HCT116 (cell line): ENCODE data around the gene LLGL2. TPM values are rescaled to one million over a fixed set of nuclear protein-coding genes. Genes with fewer than 3 reads are reported as not detected.

ENCODE experiments used
- ATAC-seq: fragments of 200-7000 bp; cut with Tn5 transposase; 2 replicates; pipeline ENCODE4 v1.9.1; 2020; ENCODE audit warnings: mild to moderate bottlenecking, moderate library complexity
- BruUV-seq: library from RNA; stranded (reverse); fragments of 400-500 nt; replicated peaks from 2 replicates; lab custom pipeline; 2021; lab: Mats Ljungman, UMichigan
- CTCF ChIA-PET: fragments of 300-600 bp; sonication (Branson Sonifier 250); formaldehyde crosslinking; loops from one replicate; lab custom pipeline; 2021; ENCODE audit warnings: antibody characterized with exemption; lab: Charles Lee
- POLR2A ChIA-PET: fragments of 300-600, 350-600 bp; sonication (Branson Sonifier 250); formaldehyde crosslinking; loops from one replicate; lab custom pipeline; 2021; ENCODE audit warnings: antibody characterized with exemption; lab: Charles Lee
- RAD21 ChIA-PET, 2 experiments: fragments of 300-600 bp; sonication (Branson Sonifier 250); formaldehyde crosslinking; loops; one replicate each; lab custom pipeline; 2023; ENCODE audit warnings: low total read pairs in 2 of 2; ENCODE audit not compliant: uncharacterized antibody in 2 of 2, unreplicated experiment in 2 of 2, low non-redundant PET in 1 of 2; lab: Charles Lee
- DNase-seq: peaks from one replicate; pipeline ENCODE4 v3.0.0-alpha.2; 2010; ENCODE audit warnings: low read depth, low spot score
- H2AFZ ChIP-seq: fragments of 200-600 bp; shearing (Covaris generic), sonication (generic); 2 replicates; pipeline ENCODE4 v1.6.1; 2017; ENCODE audit warnings: low read depth, mixed run types, mixed read lengths, antibody characterized with exemption, low read length; ENCODE audit not compliant: poor library complexity, severe bottlenecking
- H3K27ac ChIP-seq: 2 replicates; pipeline ENCODE4 v1.5.1; 2012; ENCODE audit warnings: low read depth, low read length
- H3K27me3 ChIP-seq: fragments of 200-600 bp; sonication (generic); 2 replicates; pipeline ENCODE4 v1.6.1; 2016; ENCODE audit warnings: mixed run types, low read length, mixed read lengths; ENCODE audit not compliant: insufficient read depth
- H3K36me3 ChIP-seq, 2 experiments: fragments of 200-500 bp in 1 of 2; fragments of 200-600 bp in 1 of 2; sonication (Bioruptor generic) in 1 of 2; sonication (generic) in 1 of 2; 2 replicates each; pipeline versions ENCODE4 v1.5.1 to v1.6.1; 2014 to 2016; ENCODE audit warnings: low read length in 2 of 2, inconsistent platforms in 1 of 2, mixed read lengths in 1 of 2, mixed run types in 1 of 2; ENCODE audit not compliant: insufficient read depth in 2 of 2, control insufficient read depth in 1 of 2
- H3K4me1 ChIP-seq, 2 experiments: fragments of 200-600 bp in 1 of 2; sonication (generic) in 1 of 2; 2 replicates each; pipeline versions ENCODE4 v1.5.1 to v1.6.1; 2012 to 2017; ENCODE audit warnings: low read length in 2 of 2, inconsistent platforms in 1 of 2, mild to moderate bottlenecking in 1 of 2, mixed read lengths in 1 of 2, mixed run types in 1 of 2, moderate library complexity in 1 of 2; ENCODE audit not compliant: insufficient read depth in 2 of 2, control insufficient read depth in 1 of 2
- H3K4me2 ChIP-seq: fragments of 200-600 bp; sonication (generic); 2 replicates; pipeline ENCODE4 v1.6.1; 2017; ENCODE audit warnings: mixed run types, low read length, mixed read lengths
- H3K4me3 ChIP-seq, 2 experiments: fragments of 200-600 bp in 1 of 2; sonication (generic) in 1 of 2; replicated peaks in 1 of 2; 2 replicates each; pipeline ENCODE4 v1.5.1; 2011 to 2016; ENCODE audit warnings: low read length in 2 of 2, control low read depth in 1 of 2, low read depth in 1 of 2, mild to moderate bottlenecking in 1 of 2, mixed read lengths in 1 of 2, mixed run types in 1 of 2
- H3K79me2 ChIP-seq: fragments of 200-600 bp; sonication (generic); 2 replicates; pipeline ENCODE4 v1.6.1; 2017; ENCODE audit warnings: mild to moderate bottlenecking, mixed run types, low read length, moderate library complexity, mixed read lengths; ENCODE audit not compliant: insufficient read depth
- H3K9ac ChIP-seq: fragments of 200-600 bp; sonication (generic); 2 replicates; pipeline ENCODE4 v1.6.1; 2016; ENCODE audit warnings: low read length, mixed read lengths
- H3K9me2 ChIP-seq: fragments of 200-600 bp; sonication (generic), shearing (Covaris generic); 2 replicates; pipeline ENCODE4 v1.6.1; 2017; ENCODE audit warnings: mixed run types, mild to moderate bottlenecking, moderate library complexity; ENCODE audit not compliant: insufficient read depth
- H3K9me3 ChIP-seq, 2 experiments: fragments of 200-500 bp in 1 of 2; fragments of 200-600 bp in 1 of 2; sonication (Bioruptor generic) in 1 of 2; sonication (generic) in 1 of 2; 2 replicates each; pipeline ENCODE4 v1.6.1; 2014 to 2017; ENCODE audit warnings: low read length in 2 of 2, mixed read lengths in 2 of 2, inconsistent platforms in 1 of 2, low read depth in 1 of 2, mild to moderate bottlenecking in 1 of 2, mixed run types in 1 of 2, moderate library complexity in 1 of 2; ENCODE audit not compliant: control insufficient read depth in 1 of 2, insufficient read depth in 1 of 2
- H4K20me1 ChIP-seq: fragments of 200-600 bp; sonication (generic), shearing (Covaris generic); 2 replicates; pipeline ENCODE4 v1.6.1; 2017; ENCODE audit warnings: mixed run types, mild to moderate bottlenecking, moderate library complexity; ENCODE audit not compliant: insufficient read depth
- CBX3 ChIP-seq: IDR thresholded peaks from 2 replicates; pipeline ENCODE4 v1.6.1; 2012; ENCODE audit warnings: low read depth
- EGR1 ChIP-seq: IDR thresholded peaks from 2 replicates; pipeline ENCODE4 v1.6.1; 2012; ENCODE audit warnings: low read depth
- ELF1 ChIP-seq: IDR thresholded peaks from 2 replicates; pipeline ENCODE4 v1.6.1; 2012; ENCODE audit warnings: low read depth, borderline replicate concordance
- EZH2 ChIP-seq: fragments of 200-600 bp; sonication (generic); IDR thresholded peaks from 2 replicates; pipeline ENCODE4 v1.6.1; 2017; ENCODE audit warnings: antibody characterized with exemption, mixed run types
- EZH2phosphoT487 ChIP-seq: fragments of 200-600 bp; IDR thresholded peaks from 2 replicates; pipeline ENCODE4 v1.6.1; 2018; ENCODE audit warnings: antibody characterized with exemption, borderline replicate concordance
- POLR2A ChIP-seq: IDR thresholded peaks from 2 replicates; pipeline ENCODE4 v1.7.0; 2011; ENCODE audit warnings: borderline replicate concordance; ENCODE audit not compliant: insufficient read depth, insufficient read length; ENCODE audit errors: extremely low read depth
- SP1 ChIP-seq: IDR thresholded peaks from 2 replicates; pipeline ENCODE4 v1.6.1; 2012; ENCODE audit warnings: low read depth
- TCF7L2 ChIP-seq: IDR thresholded peaks from 2 replicates; pipeline ENCODE4 v1.7.0; 2011; ENCODE audit warnings: borderline replicate concordance, inconsistent platforms; ENCODE audit not compliant: insufficient read depth, insufficient read length; ENCODE audit errors: extremely low read depth
- ZNF274 ChIP-seq: fragments of 200-500 bp; sonication (Bioruptor generic); IDR thresholded peaks from 2 replicates; pipeline ENCODE4 v1.6.1; 2014; ENCODE audit warnings: mild to moderate bottlenecking, low read depth, low read length, inconsistent platforms
- intact Hi-C: fragments of 100-400 bp; cut with micrococcal nuclease; formaldehyde crosslinking; loops from 2 replicates; pipeline ENCODE4 v1.10.0; 2022
- total RNA-seq: library from RNA; stranded (reverse); gene quantifications from one replicate; pipeline ENCODE4 v1.2.1, GENCODE V29; 2021; ENCODE audit not compliant: unreplicated experiment
- TF ChIP-seq, protein P1 (sequence below), 3 experiments: fragments of 200-600 bp in 1 of 3; sonication (generic) in 1 of 3; IDR thresholded peaks in 2 of 3; conservative IDR thresholded peaks in 1 of 3; 2 replicates each; pipeline ENCODE4 v1.5.1; 2012 to 2017; ENCODE audit warnings: low read depth in 2 of 3, low read length in 2 of 3, antibody characterized with exemption in 1 of 3, borderline replicate concordance in 1 of 3, control low read depth in 1 of 3, mild to moderate bottlenecking in 1 of 3, mixed read lengths in 1 of 3, mixed run types in 1 of 3, moderate library complexity in 1 of 3; ENCODE audit not compliant: insufficient read depth in 1 of 3
- TF ChIP-seq, protein P2 (sequence below): IDR thresholded peaks from 2 replicates; pipeline ENCODE4 v1.6.1; 2012
- TF ChIP-seq, protein P3 (sequence below): IDR thresholded peaks from 2 replicates; pipeline ENCODE4 v1.6.1; 2012; ENCODE audit warnings: low read depth

Gene LLGL2
- total RNA-seq, 1 experiment from 2014 or later: 209 TPM

DNA sequence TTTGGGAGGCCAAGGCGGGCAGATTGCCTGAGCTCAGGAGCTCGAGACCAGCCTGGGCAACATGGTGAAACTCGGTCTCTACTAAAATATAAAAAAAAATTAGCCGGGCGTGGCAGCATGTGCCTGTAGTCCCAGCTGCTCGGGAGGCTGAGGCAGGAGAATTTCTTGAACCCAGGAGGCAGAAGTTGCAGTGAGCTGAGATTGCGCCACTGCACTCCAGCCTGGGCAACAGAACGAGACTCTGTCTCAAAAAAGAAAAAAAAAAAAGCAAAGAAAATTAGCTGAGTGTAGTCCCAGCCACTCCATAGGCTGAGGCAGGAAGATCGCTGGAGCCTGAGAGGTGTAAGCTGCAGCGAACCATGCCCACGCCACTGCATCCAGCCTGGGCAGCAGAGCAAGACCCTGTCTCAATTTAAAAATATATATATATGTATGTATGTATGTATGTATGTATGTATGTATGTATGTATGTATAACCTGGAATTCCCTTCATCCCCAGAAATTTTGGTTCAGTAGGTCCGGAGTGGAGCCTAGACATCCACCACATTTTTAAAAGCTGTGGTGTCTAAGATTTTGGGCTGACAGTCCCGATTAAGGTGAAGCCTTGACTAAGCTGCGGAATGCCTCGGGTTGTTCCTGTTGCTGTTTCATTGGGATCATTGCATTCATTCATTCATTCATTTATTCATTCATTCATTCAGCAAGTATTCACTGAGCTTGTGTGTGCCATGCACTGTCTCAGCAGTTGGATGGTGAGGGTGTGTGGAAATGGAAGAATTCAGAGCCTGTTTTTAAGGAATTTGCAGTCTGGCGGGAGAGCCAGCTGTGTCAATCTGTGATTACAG, 43.2 kb upstream of the LLGL2 start:
- no peak for DNase-seq
- H3K27me3 ChIP-seq: no peaks in the 10 kb centered on the region
- no TSS peak for BruUV-seq
- no peak overlapping the region for H3K4me2 ChIP-seq
- no peak overlapping the region for H3K4me3 ChIP-seq
- no peaks in the 10 kb centered on the region for H3K9me2 ChIP-seq
- no peaks in the 10 kb centered on the region for H3K79me2 ChIP-seq
- no peaks in the 10 kb centered on the region for H4K20me1 ChIP-seq
- intact Hi-C loops: no loop called here
- POLR2A ChIA-PET: interaction anchor here (1.1 kb wide), 1 partner anchor 17 kb away, joined by 5 read pairs; no protein-coding TSS in a partner anchor
- ATAC-seq: no peak
- no peak overlapping the region for H3K27ac ChIP-seq
- no peak for TF ChIP-seq EGR1
- no peak for TF ChIP-seq POLR2A
- TF ChIP-seq, protein P1, sequence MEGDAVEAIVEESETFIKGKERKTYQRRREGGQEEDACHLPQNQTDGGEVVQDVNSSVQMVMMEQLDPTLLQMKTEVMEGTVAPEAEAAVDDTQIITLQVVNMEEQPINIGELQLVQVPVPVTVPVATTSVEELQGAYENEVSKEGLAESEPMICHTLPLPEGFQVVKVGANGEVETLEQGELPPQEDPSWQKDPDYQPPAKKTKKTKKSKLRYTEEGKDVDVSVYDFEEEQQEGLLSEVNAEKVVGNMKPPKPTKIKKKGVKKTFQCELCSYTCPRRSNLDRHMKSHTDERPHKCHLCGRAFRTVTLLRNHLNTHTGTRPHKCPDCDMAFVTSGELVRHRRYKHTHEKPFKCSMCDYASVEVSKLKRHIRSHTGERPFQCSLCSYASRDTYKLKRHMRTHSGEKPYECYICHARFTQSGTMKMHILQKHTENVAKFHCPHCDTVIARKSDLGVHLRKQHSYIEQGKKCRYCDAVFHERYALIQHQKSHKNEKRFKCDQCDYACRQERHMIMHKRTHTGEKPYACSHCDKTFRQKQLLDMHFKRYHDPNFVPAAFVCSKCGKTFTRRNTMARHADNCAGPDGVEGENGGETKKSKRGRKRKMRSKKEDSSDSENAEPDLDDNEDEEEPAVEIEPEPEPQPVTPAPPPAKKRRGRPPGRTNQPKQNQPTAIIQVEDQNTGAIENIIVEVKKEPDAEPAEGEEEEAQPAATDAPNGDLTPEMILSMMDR (IDR thresholded peaks at IDR 0.05 in 2 of 3, conservative IDR thresholded peaks at IDR 0.05 in 1 of 3; ENCODE audit: borderline replicate concordance in 1 of 3, insufficient read depth in 1 of 3, low read depth in 2 of 3, low read length in 2 of 3): no peak
- TF ChIP-seq CBX3: no peak
- TF ChIP-seq TCF7L2: no peak
- no peak for TF ChIP-seq EZH2
- TF ChIP-seq EZH2phosphoT487: no peak
- TF ChIP-seq SP1: no peak
- TF ChIP-seq, protein P2, sequence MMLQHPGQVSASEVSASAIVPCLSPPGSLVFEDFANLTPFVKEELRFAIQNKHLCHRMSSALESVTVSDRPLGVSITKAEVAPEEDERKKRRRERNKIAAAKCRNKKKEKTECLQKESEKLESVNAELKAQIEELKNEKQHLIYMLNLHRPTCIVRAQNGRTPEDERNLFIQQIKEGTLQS: no peak
- TF ChIP-seq ZNF274: no peak
- no peak for TF ChIP-seq ELF1
- TF ChIP-seq, protein P3, sequence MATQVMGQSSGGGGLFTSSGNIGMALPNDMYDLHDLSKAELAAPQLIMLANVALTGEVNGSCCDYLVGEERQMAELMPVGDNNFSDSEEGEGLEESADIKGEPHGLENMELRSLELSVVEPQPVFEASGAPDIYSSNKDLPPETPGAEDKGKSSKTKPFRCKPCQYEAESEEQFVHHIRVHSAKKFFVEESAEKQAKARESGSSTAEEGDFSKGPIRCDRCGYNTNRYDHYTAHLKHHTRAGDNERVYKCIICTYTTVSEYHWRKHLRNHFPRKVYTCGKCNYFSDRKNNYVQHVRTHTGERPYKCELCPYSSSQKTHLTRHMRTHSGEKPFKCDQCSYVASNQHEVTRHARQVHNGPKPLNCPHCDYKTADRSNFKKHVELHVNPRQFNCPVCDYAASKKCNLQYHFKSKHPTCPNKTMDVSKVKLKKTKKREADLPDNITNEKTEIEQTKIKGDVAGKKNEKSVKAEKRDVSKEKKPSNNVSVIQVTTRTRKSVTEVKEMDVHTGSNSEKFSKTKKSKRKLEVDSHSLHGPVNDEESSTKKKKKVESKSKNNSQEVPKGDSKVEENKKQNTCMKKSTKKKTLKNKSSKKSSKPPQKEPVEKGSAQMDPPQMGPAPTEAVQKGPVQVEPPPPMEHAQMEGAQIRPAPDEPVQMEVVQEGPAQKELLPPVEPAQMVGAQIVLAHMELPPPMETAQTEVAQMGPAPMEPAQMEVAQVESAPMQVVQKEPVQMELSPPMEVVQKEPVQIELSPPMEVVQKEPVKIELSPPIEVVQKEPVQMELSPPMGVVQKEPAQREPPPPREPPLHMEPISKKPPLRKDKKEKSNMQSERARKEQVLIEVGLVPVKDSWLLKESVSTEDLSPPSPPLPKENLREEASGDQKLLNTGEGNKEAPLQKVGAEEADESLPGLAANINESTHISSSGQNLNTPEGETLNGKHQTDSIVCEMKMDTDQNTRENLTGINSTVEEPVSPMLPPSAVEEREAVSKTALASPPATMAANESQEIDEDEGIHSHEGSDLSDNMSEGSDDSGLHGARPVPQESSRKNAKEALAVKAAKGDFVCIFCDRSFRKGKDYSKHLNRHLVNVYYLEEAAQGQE: no peak
- TF ChIP-seq, all 23 proteins: peak for 0
- no peaks in the 10 kb centered on the region for H3K4me1 ChIP-seq
- H3K9ac ChIP-seq: no peak overlapping the region
- ChIA-PET RAD21 (no interaction called here), CTCF (no interaction called here)
- H3K9me3 ChIP-seq: no peaks in the 10 kb centered on the region
- no peak overlapping the region for H2AFZ ChIP-seq
- H3K36me3 ChIP-seq: no peaks in the 10 kb centered on the region
